A549 (cell line): ENCODE measurements around the gene ATP6V0E1. TPM values are rescaled to one million over a fixed set of nuclear protein-coding genes. Genes with fewer than 3 reads are reported as not detected.
A peak's percentile ranks its signal among the peaks of the same experiment; 100 is the strongest.

ENCODE experiments used
- ATAC-seq, 2 experiments: fragments of 200-7000 bp in 1 of 2; fragments of >200 bp in 1 of 2; cut with Nextera tagmentation in 1 of 2; cut with Tn5 transposase in 1 of 2; 3 replicates each; pipeline versions ENCODE4 v1.8.0 to v1.9.1; 2018 to 2020; ENCODE audit warnings: mild to moderate bottlenecking in 1 of 2, moderate library complexity in 1 of 2
- CTCF ChIA-PET: fragments of 300-600 bp; sonication (Branson Sonifier 250); formaldehyde crosslinking; extraction: SDS; loops from one replicate; lab custom pipeline; 2021; ENCODE audit warnings: antibody characterized with exemption, inconsistent platforms; lab: Yijun Ruan, JAX
- POLR2A ChIA-PET: fragments of 350-600 bp; formaldehyde crosslinking; extraction: SDS; loops from one replicate; lab custom pipeline; 2021; ENCODE audit warnings: antibody characterized with exemption, inconsistent platforms; lab: Yijun Ruan, JAX
- DNase-seq, 2 experiments: peaks; one replicate each; pipeline versions ENCODE4 v3.0.0 to v3.0.0-alpha.2; 2011 to 2016; ENCODE audit warnings: low read depth in 1 of 2, low spot score in 1 of 2
- FAIRE-seq: peaks from 2 replicates; lab custom pipeline; 2011; peaks lifted over from hg19 to GRCh38; lab: Jason Lieb, UNC
- H3K27ac ChIP-seq, 2 experiments: fragments of >200 bp; sonication (Bioruptor Twin); formaldehyde crosslinking; 3 replicates each; pipeline ENCODE4 v1.5.1; 2016 to 2017
- H3K4me1 ChIP-seq: fragments of >200 bp; sonication (Bioruptor Twin); formaldehyde crosslinking; 3 replicates; pipeline ENCODE4 v1.6.1; 2016
- H3K4me2 ChIP-seq: fragments of >200 bp; sonication (Bioruptor Twin); formaldehyde crosslinking; 3 replicates; pipeline ENCODE4 v1.6.1; 2016
- H3K4me3 ChIP-seq: fragments of >200 bp; sonication (Bioruptor Twin); formaldehyde crosslinking; 3 replicates; pipeline ENCODE4 v1.5.1; 2016
- H3K9me3 ChIP-seq: fragments of >200 bp; sonication (Bioruptor Twin); formaldehyde crosslinking; 3 replicates; pipeline ENCODE4 v1.6.1; 2016
- ATOH8 ChIP-seq: fragments of 250-450 bp; sonication (Bioruptor Pico); IDR thresholded peaks from 2 replicates; pipeline ENCODE4 v1.5.0; 2020; ENCODE audit warnings: low read depth, mild to moderate bottlenecking, moderate library complexity
- BHLHE40 ChIP-seq: IDR thresholded peaks from 2 replicates; pipeline ENCODE4 v1.6.1; 2012; ENCODE audit warnings: low read depth, low read length, inconsistent platforms
- CHD4 ChIP-seq: fragments of 200-600 bp; sonication (generic); IDR thresholded peaks from 2 replicates; pipeline ENCODE4 v1.6.1; 2016; ENCODE audit warnings: antibody characterized with exemption, mild to moderate bottlenecking, borderline replicate concordance
- EP300 ChIP-seq, 2 experiments: fragments of >200 bp; sonication (Bioruptor Twin); formaldehyde crosslinking; IDR thresholded peaks; 2 replicates in 1 of 2; 3 replicates in 1 of 2; pipeline ENCODE4 v1.6.1; 2016 to 2017
- ESRRA ChIP-seq: fragments of 150-350 bp; IDR thresholded peaks from 2 replicates; pipeline ENCODE4 v1.6.1; 2014; ENCODE audit warnings: mild to moderate bottlenecking, low read length, borderline replicate concordance
- FOXS1 ChIP-seq: fragments of 250-450 bp; sonication (Bioruptor Pico); IDR thresholded peaks from 2 replicates; pipeline ENCODE4 v1.5.0; 2020; ENCODE audit warnings: mild to moderate bottlenecking, moderate library complexity
- HDAC2 ChIP-seq: fragments of 200-600 bp; sonication (generic); IDR thresholded peaks from 2 replicates; pipeline ENCODE4 v1.6.1; 2016
- HOXA7 ChIP-seq: fragments of 250-450 bp; sonication (Bioruptor Pico); IDR thresholded peaks from 2 replicates; pipeline ENCODE4 v1.5.0; 2020; ENCODE audit warnings: mild to moderate bottlenecking, moderate library complexity
- HOXB13 ChIP-seq: fragments of 250-450 bp; sonication (Bioruptor Pico); IDR thresholded peaks from 2 replicates; pipeline ENCODE4 v1.5.0; 2020; ENCODE audit warnings: low read depth, mild to moderate bottlenecking, moderate library complexity
- KDM5A ChIP-seq: fragments of 200-600 bp; sonication (generic); IDR thresholded peaks from 2 replicates; pipeline ENCODE4 v1.6.1; 2016; ENCODE audit warnings: antibody characterized with exemption, mild to moderate bottlenecking
- MYC ChIP-seq: IDR thresholded peaks from 2 replicates; pipeline ENCODE4 v1.6.1; 2012; ENCODE audit warnings: mild to moderate bottlenecking, inconsistent platforms, low read length, improper control_type of control experiment, borderline replicate concordance
- POLR2A ChIP-seq: IDR thresholded peaks from 2 replicates; pipeline ENCODE4 v1.6.1; 2012; ENCODE audit warnings: mild to moderate bottlenecking, low read length
- RCOR1 ChIP-seq: fragments of 150-350 bp; IDR thresholded peaks from 2 replicates; pipeline ENCODE4 v1.6.1; 2014; ENCODE audit warnings: antibody characterized with exemption, low read length, low read depth
- SMC3 ChIP-seq: fragments of >200 bp; sonication (Bioruptor Twin); formaldehyde crosslinking; IDR thresholded peaks from 3 replicates; pipeline ENCODE4 v1.6.1; 2018; ENCODE audit warnings: inconsistent platforms
- SREBF2 ChIP-seq: fragments of 450-650 bp; IDR thresholded peaks from 2 replicates; pipeline ENCODE4 v1.6.1; 2014; ENCODE audit warnings: mild to moderate bottlenecking, moderate library complexity
- ZSCAN20 ChIP-seq: fragments of 250-450 bp; sonication (Bioruptor Pico); IDR thresholded peaks from 2 replicates; pipeline ENCODE4 v1.8.0; 2022; ENCODE audit warnings: mild to moderate bottlenecking, moderate library complexity
- WGBS: methylation state at CpG from one replicate; pipeline ENCODE4 v1.1.6; 2017; ENCODE audit errors: missing lambda C conversion rate; 5-methylcytosine and 5-hydroxymethylcytosine counted together
- polyA plus RNA-seq, 4 experiments: library from polyadenylated mRNA; depleted of rRNA in 3 of 4; stranded (reverse); fragments of >200 nt; fragmentation: RNase III in 1 of 4; extraction: RNeasy Plus Mini Kit Qiagen cat#74134 plus additional on column Dnase treatment in 1 of 4; gene quantifications; 2 replicates in 3 of 4; 3 replicates in 1 of 4; pipeline ENCODE4 v1.2.3, GENCODE V29; 2011 to 2017
- TF ChIP-seq, protein P1 (sequence below): IDR thresholded peaks from 2 replicates; pipeline ENCODE4 v1.6.1; 2012

Gene ATP6V0E1
- polyA plus RNA-seq, 2 of the 4 experiments (the other 2 are of a cell fraction): 297 to 344 TPM

DNA sequence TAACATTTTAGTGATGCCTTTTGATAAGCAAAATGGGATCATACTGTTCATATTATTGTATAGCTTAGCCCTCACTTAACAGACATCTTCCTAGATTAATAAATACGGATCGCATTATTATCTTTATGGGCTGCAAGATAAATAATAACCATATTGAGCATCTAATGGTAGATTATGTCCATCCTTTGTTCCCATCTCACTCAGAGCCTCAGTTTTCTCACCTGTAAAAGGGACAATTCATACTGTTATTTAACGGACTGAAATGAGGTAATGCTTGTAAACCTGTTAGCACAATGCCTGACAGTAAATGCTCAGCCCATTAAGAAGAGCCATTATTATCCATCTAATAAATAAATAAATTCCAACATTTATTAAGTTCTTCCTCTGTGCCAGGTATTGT, 27.3 kb upstream of the ATP6V0E1 start:
- Histone ChIP-seq H3K4me2 (peak overlapping the region; percentile 73), H3K4me1 (peaks cover 80% of the 10 kb centered on the region), H3K27ac (peak overlapping the region; percentile 94 to 95), H3K9me3 (no peaks in the 10 kb centered on the region), H3K4me3 (no peak overlapping the region)
- 70% methylated on average over 3 of the region's 3 CpGs for WGBS
- TF ChIP-seq MYC (no peak), ESRRA (no peak), HDAC2 (peak; percentile 51; the same call in 1 of the 2 replicates), ATOH8 (CRISPR knock-in tag) (0 out of 2 replicates have a peak, but pooled peaks have one; percentile 21), SMC3 (no peak), RCOR1 (0 out of 2 replicates have a peak, but pooled peaks have one; percentile 58), SREBF2 (no peak), CHD4 (no peak), HOXB13 (CRISPR knock-in tag) (no peak), POLR2A (no peak), BHLHE40 (no peak), FOXS1 (no peak)
- TF ChIP-seq, protein P1, sequence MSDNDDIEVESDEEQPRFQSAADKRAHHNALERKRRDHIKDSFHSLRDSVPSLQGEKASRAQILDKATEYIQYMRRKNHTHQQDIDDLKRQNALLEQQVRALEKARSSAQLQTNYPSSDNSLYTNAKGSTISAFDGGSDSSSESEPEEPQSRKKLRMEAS: no peak
- DNase-seq (no peak), ATAC-seq (no peak), FAIRE-seq (no peak)
- POLR2A ChIA-PET: no interaction called here
- CTCF ChIA-PET: interaction anchor here (1.4 to 3.9 kb wide), 2 partner anchors 23 to 243 kb away, joined by 3 to 34 read pairs; no protein-coding TSS in a partner anchor

DNA sequence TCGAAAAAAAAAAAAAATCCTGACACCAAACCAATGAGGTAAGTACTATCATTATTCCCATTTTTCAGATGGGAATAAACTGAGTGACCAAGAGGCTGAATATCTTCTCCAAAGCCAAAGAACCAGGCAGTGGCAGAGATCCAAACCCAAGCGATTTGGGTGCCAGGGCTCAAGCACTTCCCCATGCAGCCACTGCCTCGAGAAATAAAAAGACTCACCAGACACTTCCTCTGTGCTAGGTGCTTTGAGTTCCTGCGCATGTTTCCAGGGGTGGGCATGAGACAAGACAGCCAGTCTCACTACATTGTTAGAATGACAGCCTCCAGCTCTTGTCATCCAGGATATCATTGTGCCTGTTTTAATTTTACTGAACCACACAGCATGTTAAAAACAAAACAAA, 26.6 kb upstream of the ATP6V0E1 start:
- POLR2A ChIA-PET: no interaction called here
- no peak for TF ChIP-seq EP300 (IDR thresholded peaks at IDR 0.05)
- TF ChIP-seq ATOH8 (CRISPR knock-in tag): peak; percentile 50; the same call in 1 of the 2 replicates
- TF ChIP-seq, all 56 proteins: peak for 1
- CTCF ChIA-PET: interaction anchor here (1.6 kb wide), 1 partner anchor 245 kb away, joined by 3 read pairs; no protein-coding TSS in a partner anchor
- ATAC-seq (no peak), DNase-seq (no peak), FAIRE-seq (no peak)
- Histone ChIP-seq H3K4me1 (peaks cover 73% of the 10 kb centered on the region), H3K4me2 (peak overlapping the region; percentile 73), H3K9me3 (no peaks in the 10 kb centered on the region), H3K27ac (peak overlapping the region; percentile 94 to 95), H3K4me3 (0 out of 3 replicates have a peak overlapping the region, but pooled peaks have one; percentile 65)
- 71% methylated on average over 4 of the region's 4 CpGs for WGBS

DNA sequence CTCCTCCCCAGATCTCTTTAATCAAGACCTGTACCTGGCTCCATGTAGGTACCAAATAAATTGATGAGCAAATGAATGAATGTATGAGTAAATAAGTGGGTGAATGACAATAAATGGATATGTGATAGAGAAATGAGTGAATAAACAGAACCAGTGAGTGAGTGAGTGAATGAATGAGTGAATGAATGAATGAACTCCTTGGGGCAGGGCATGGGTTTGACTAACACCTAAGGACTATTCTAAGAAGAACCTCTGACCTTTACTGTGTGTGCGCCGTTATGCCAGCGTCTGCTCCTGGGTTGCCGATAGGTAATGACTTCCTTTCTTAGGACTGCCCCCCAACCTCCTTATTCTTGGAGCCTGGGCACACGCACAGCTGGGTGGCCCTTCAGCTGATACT, 26.1 kb upstream of the ATP6V0E1 start:
- CTCF ChIA-PET: interaction anchor here (1.5 to 2.3 kb wide), 3 partner anchors 243 to 260 kb away, joined by 3 to 15 read pairs (median 3); no protein-coding TSS in a partner anchor
- POLR2A ChIA-PET: interaction anchor here (0.9 kb wide), 1 partner anchor 186 kb away, joined by 4 read pairs; the partner anchor contains the start of gene DUSP1
- no peak for FAIRE-seq
- no peak for ATAC-seq
- Histone ChIP-seq H3K4me2 (peak overlapping the region; percentile 73), H3K4me1 (peaks cover 68% of the 10 kb centered on the region), H3K9me3 (no peaks in the 10 kb centered on the region), H3K4me3 (peak overlapping the region; percentile 65; the same call in 1 of the 3 replicates), H3K27ac (peak overlapping the region; percentile 94 to 95)
- 75% methylated on average over 5 of the region's 5 CpGs for WGBS
- TF ChIP-seq KDM5A: no peak
- TF ChIP-seq ZSCAN20: 0 out of 2 replicates have a peak, but pooled peaks have one; percentile 13
- TF ChIP-seq HOXA7 (CRISPR knock-in tag): 0 out of 2 replicates have a peak, but pooled peaks have one; percentile 22
- no peak for DNase-seq
